Measurements from ENCODE around the gene GNG7. TPM values are rescaled to one million over a fixed set of nuclear protein-coding genes. Genes with fewer than 3 reads are reported as not detected.

The GNG7 gene
- polyA plus RNA-seq, 1 donor (not counting 4 experiments of a cell fraction or from before 2014, with no cell fraction given): 0.01 TPM

DNA sequence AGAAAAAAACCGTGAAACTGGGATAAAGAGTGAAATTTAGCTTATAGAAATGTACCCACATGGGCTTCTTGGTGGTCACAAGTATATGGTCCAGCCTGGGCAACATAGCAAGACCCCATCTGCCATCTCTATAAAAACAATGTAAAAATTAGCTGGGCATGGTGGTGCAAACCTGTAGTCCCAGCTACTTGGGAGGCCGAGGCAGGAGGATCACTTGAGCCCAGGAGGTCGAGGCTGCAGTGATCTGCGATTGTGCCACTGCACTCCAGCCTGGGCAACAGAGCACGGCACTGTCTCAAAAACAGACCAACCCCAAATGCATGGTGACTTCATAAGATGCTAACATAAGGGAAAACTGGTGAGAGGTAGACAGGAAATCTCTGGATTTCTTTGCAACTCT lies 54.4 kb downstream of the GNG7 start:
- Histone ChIP-seq H3K27me3 (ENCODE audit: control insufficient read depth, extremely low read depth, insufficient read depth, low read length) (no peaks in the 10 kb centered on the region), H3K9me1 (ENCODE audit: control insufficient read depth, extremely low read depth, insufficient read depth, low read length) (no peaks in the 10 kb centered on the region), H3K9ac (ENCODE audit: control insufficient read depth, extremely low read depth, insufficient read depth, low read length) (no peak overlapping the region), H3K9me3 (ENCODE audit: control insufficient read depth, low read depth, low read length) (no peaks in the 10 kb centered on the region), H3K4me2 (ENCODE audit: control insufficient read depth, extremely low read depth, insufficient read depth, low read depth, low read length) (no peak overlapping the region), H3K79me2 (ENCODE audit: control insufficient read depth, insufficient read depth, low read length) (no peaks in the 10 kb centered on the region), H3K4me3 (ENCODE audit: control insufficient read depth in 2 of 3, extremely low read depth in 1 of 3, insufficient read depth in 2 of 3, low read depth in 1 of 3, low read length in 3 of 3) (no peak overlapping the region), H3K4me1 (ENCODE audit: control insufficient read depth, extremely low read depth, insufficient read depth, low read length) (no peaks in the 10 kb centered on the region), H3K36me3 (ENCODE audit: control insufficient read depth in 2 of 2, extremely low read depth in 1 of 2, insufficient read depth in 2 of 2, low read length in 2 of 2) (no peaks in the 10 kb centered on the region), H4K20me1 (ENCODE audit: control insufficient read depth, extremely low read depth, insufficient read depth, low read length) (no peaks in the 10 kb centered on the region), H2AFZ (ENCODE audit: control insufficient read depth, low read length) (no peak overlapping the region), H3K27ac (ENCODE audit: control insufficient read depth, insufficient read depth, low read length) (no peak overlapping the region)
- FAIRE-seq (no peak), DNase-seq (ENCODE audit: low read depth, low spot score) (no peak)
- no peak for TF ChIP-seq EZH2 (IDR thresholded peaks at IDR 0.05; ENCODE audit: low read length)
- TF ChIP-seq, protein P1, sequence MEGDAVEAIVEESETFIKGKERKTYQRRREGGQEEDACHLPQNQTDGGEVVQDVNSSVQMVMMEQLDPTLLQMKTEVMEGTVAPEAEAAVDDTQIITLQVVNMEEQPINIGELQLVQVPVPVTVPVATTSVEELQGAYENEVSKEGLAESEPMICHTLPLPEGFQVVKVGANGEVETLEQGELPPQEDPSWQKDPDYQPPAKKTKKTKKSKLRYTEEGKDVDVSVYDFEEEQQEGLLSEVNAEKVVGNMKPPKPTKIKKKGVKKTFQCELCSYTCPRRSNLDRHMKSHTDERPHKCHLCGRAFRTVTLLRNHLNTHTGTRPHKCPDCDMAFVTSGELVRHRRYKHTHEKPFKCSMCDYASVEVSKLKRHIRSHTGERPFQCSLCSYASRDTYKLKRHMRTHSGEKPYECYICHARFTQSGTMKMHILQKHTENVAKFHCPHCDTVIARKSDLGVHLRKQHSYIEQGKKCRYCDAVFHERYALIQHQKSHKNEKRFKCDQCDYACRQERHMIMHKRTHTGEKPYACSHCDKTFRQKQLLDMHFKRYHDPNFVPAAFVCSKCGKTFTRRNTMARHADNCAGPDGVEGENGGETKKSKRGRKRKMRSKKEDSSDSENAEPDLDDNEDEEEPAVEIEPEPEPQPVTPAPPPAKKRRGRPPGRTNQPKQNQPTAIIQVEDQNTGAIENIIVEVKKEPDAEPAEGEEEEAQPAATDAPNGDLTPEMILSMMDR (optimal IDR thresholded peaks at IDR 0.05 in 1 of 3, IDR thresholded peaks at IDR 0.05 in 1 of 3, conservative IDR thresholded peaks at IDR 0.05 in 1 of 3; ENCODE audit: extremely low read depth in 1 of 3, insufficient read depth in 2 of 3, low read length in 3 of 3): no peak
- dilution Hi-C loops (cut with MboI; ENCODE audit: extremely low pct_ligation_motif_present, low sequenced_read_pairs): no loop called here

DNA sequence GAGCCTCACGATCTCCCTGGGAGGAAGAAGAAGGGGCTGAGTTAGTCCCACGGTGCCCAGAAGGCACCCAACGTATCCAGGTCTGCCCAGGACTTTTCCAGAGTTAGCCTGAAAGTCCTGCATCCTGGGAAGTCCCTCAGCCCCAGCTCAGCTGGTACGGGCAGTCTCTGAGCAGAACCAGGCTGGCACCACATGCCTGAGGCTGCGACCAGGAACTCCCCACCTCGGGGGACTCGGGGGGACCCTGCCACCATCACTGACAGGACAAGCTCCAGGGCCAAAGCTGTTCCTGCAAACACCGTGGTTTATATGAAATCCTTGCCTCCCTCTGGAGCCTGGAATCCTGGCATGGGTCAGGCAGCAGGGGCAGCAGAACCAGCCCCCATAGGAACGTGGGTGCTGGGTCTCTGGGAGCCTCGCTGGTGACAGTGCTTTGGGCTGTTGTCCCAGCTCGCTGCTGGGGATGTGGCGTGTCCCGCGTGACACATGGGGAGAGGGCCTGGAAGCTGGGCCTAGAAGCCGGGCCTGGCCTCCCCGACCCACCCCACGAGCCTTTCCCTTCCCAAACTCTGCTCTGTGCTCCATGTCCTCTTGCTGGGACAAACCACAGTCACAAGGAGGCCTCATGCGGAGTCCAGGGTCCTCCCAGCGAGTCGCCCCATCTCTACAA lies 55.5 kb downstream of the GNG7 start:
- FAIRE-seq (no peak), DNase-seq (ENCODE audit: low read depth, low spot score) (no peak)
- H3K27me3 ChIP-seq (ENCODE audit: control insufficient read depth, extremely low read depth, insufficient read depth, low read length): no peaks in the 10 kb centered on the region
- H2AFZ ChIP-seq (ENCODE audit: control insufficient read depth, low read length): no peak overlapping the region
- dilution Hi-C loops (cut with MboI; ENCODE audit: extremely low pct_ligation_motif_present, low sequenced_read_pairs): no loop called here
- H3K9me3 ChIP-seq (ENCODE audit: control insufficient read depth, low read depth, low read length): no peaks in the 10 kb centered on the region
- no peaks in the 10 kb centered on the region for H4K20me1 ChIP-seq (ENCODE audit: control insufficient read depth, extremely low read depth, insufficient read depth, low read length)
- H3K79me2 ChIP-seq (ENCODE audit: control insufficient read depth, insufficient read depth, low read length): no peaks in the 10 kb centered on the region
- H3K4me1 ChIP-seq (ENCODE audit: control insufficient read depth, extremely low read depth, insufficient read depth, low read length): no peaks in the 10 kb centered on the region
- no peak overlapping the region for H3K27ac ChIP-seq (ENCODE audit: control insufficient read depth, insufficient read depth, low read length)
- TF ChIP-seq, protein P1 (optimal IDR thresholded peaks at IDR 0.05 in 1 of 3, IDR thresholded peaks at IDR 0.05 in 1 of 3, conservative IDR thresholded peaks at IDR 0.05 in 1 of 3; ENCODE audit: extremely low read depth in 1 of 3, insufficient read depth in 2 of 3, low read length in 3 of 3): no peak
- TF ChIP-seq EZH2 (IDR thresholded peaks at IDR 0.05; ENCODE audit: low read length): no peak
- H3K4me2 ChIP-seq (ENCODE audit: control insufficient read depth, extremely low read depth, insufficient read depth, low read depth, low read length): no peak overlapping the region
- no peaks in the 10 kb centered on the region for H3K9me1 ChIP-seq (ENCODE audit: control insufficient read depth, extremely low read depth, insufficient read depth, low read length)
- no peak overlapping the region for H3K9ac ChIP-seq (ENCODE audit: control insufficient read depth, extremely low read depth, insufficient read depth, low read length)
- no peaks in the 10 kb centered on the region for H3K36me3 ChIP-seq (ENCODE audit: control insufficient read depth in 2 of 2, extremely low read depth in 1 of 2, insufficient read depth in 2 of 2, low read length in 2 of 2)
- no peak overlapping the region for H3K4me3 ChIP-seq (ENCODE audit: control insufficient read depth in 2 of 3, extremely low read depth in 1 of 3, insufficient read depth in 2 of 3, low read depth in 1 of 3, low read length in 3 of 3)
